ENCODE measurements around the gene P2RX4. TPM values are rescaled to one million over a fixed set of nuclear protein-coding genes. Genes with fewer than 3 reads are reported as not detected.
"Not testable (repeated sequence)": the region's sequence is repeated elsewhere in the genome, so short reads cannot be mapped to it uniquely, and the experiment has no call there.

Gene P2RX4
- total and polyA plus RNA-seq, 3 donors from 2014 or later, result 20.2 to 50.0 (median 36.0) TPM

- H3K27ac ChIP-seq, result no peak overlapping the region
- no peaks in the 10 kb centered on the region for H3K27me3 ChIP-seq
- no peaks in the 10 kb centered on the region for H3K36me3 ChIP-seq (ENCODE audit: low read depth, missing control alignments)
- 95 to 98% methylated on average over 3 of the region's 3 CpGs for whole genome bisulfite sequencing, 2 donors
- intact Hi-C loops (cut with DNase I; ENCODE audit: low total_unique reads), result no loop called here
- no peaks in the 10 kb centered on the region for H3K9me3 ChIP-seq
- H3K4me3 ChIP-seq, result no peak overlapping the region
- no peak for DNase-seq
- TF ChIP-seq POLR2A (IDR thresholded peaks at IDR 0.05) (no peak), CTCF (IDR thresholded peaks at IDR 0.05) (no peak)
- no peaks in the 10 kb centered on the region for H3K4me1 ChIP-seq
Observed at GRCh38 chr12:121191151-121191550, 18.8 kb upstream of the P2RX4 start.

- no peaks in the 10 kb centered on the region for H3K9me3 ChIP-seq
- H3K27ac ChIP-seq, result no peak overlapping the region
- no peak for DNase-seq
- TF ChIP-seq POLR2A (IDR thresholded peaks at IDR 0.05) (no peak), CTCF (IDR thresholded peaks at IDR 0.05) (no peak)
- no peak overlapping the region for H3K4me3 ChIP-seq
- H3K36me3 ChIP-seq (ENCODE audit: low read depth, missing control alignments), result no peaks in the 10 kb centered on the region
- no peaks in the 10 kb centered on the region for H3K4me1 ChIP-seq
- intact Hi-C loops (cut with DNase I; ENCODE audit: low total_unique reads), result no loop called here
- WGBS, 2 donors, result 82 to 85% methylated on average over 6 of the region's 6 CpGs
- H3K27me3 ChIP-seq, result no peaks in the 10 kb centered on the region
Observed at GRCh38 chr12:121196902-121197301, 13.0 kb upstream of the P2RX4 start.

GRCh38 chr12:121198949-121199348 lies 11.0 kb upstream of the P2RX4 start:
- H3K27ac ChIP-seq, result no peak overlapping the region
- intact Hi-C loops (cut with DNase I; ENCODE audit: low total_unique reads), result no loop called here
- 81 to 84% methylated on average over 7 of the region's 7 CpGs for WGBS, 2 donors
- H3K27me3 ChIP-seq, result no peaks in the 10 kb centered on the region
- TF ChIP-seq CTCF (IDR thresholded peaks at IDR 0.05) (no peak), POLR2A (IDR thresholded peaks at IDR 0.05) (no peak)
- no peaks in the 10 kb centered on the region for H3K4me1 ChIP-seq
- no peaks in the 10 kb centered on the region for H3K36me3 ChIP-seq (ENCODE audit: low read depth, missing control alignments)
- H3K9me3 ChIP-seq, result no peaks in the 10 kb centered on the region
- no peak for DNase-seq
- H3K4me3 ChIP-seq, result no peak overlapping the region

- intact Hi-C loops (cut with DNase I; ENCODE audit: low total_unique reads); H3K36me3 ChIP-seq (ENCODE audit: low read depth, missing control alignments); H3K4me1 ChIP-seq; H3K27ac ChIP-seq; DNase-seq; H3K9me3 ChIP-seq; H3K27me3 ChIP-seq; H3K4me3 ChIP-seq: not testable (repeated sequence)
- 89 to 92% methylated on average over 6 of the region's 6 CpGs for WGBS, 2 donors
Observed at GRCh38 chr12:121201140-121201539, 8.8 kb upstream of the P2RX4 start.

GRCh38 chr12:121202407-121203355 lies 7.2 kb upstream of the P2RX4 start:
- H3K27ac ChIP-seq, result no peak overlapping the region
- 73 to 82% methylated on average over 14 of the region's 14 CpGs for WGBS, 2 donors

More at GRCh38 chr12:121202407-121203355, 7.2 kb upstream of the P2RX4 start:
- DNase-seq, result no peak
- Histone ChIP-seq H3K27me3 (no peaks in the 10 kb centered on the region), H3K4me3 (no peak overlapping the region), H3K36me3 (ENCODE audit: low read depth, missing control alignments) (no peaks in the 10 kb centered on the region), H3K4me1 (no peaks in the 10 kb centered on the region), H3K9me3 (no peaks in the 10 kb centered on the region)
- TF ChIP-seq CTCF (IDR thresholded peaks at IDR 0.05) (no peak), POLR2A (IDR thresholded peaks at IDR 0.05) (no peak)
- intact Hi-C loops (cut with DNase I; ENCODE audit: low total_unique reads), result no loop called here
